B cell (primary cell): ENCODE data around the gene BCL2.

Experiments used
- EZH2 ChIP-seq: IDR thresholded peaks from 2 replicates; pipeline ENCODE4 v1.6.1; 2012; ENCODE audit warnings: borderline replicate concordance, low read depth, mild to moderate bottlenecking, moderate library complexity, low read length; ENCODE audit not compliant: insufficient read depth, poor library complexity, severe bottlenecking
- TF ChIP-seq, protein P1 (sequence below): fragments of 200-600 bp; IDR thresholded peaks from one replicate; pipeline ENCODE4 v1.8.0; 2022; ENCODE audit warnings: antibody characterized with exemption, mild to moderate bottlenecking

DNA sequence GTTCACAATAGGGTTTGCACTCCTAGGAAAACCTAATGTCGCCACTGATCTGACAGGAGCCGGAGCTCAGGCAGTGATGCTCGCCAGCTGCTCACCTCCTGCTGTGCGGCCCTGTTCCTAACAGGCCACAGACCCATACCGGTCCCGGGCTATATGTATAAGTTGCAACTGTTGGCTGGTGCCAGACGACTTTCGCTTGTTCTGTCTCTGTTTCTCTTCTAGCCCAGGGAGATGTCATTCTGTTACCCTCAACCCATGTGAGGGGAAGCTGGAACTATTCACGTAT lies 170.3 kb downstream of the BCL2 start:
- TF ChIP-seq, protein P1, sequence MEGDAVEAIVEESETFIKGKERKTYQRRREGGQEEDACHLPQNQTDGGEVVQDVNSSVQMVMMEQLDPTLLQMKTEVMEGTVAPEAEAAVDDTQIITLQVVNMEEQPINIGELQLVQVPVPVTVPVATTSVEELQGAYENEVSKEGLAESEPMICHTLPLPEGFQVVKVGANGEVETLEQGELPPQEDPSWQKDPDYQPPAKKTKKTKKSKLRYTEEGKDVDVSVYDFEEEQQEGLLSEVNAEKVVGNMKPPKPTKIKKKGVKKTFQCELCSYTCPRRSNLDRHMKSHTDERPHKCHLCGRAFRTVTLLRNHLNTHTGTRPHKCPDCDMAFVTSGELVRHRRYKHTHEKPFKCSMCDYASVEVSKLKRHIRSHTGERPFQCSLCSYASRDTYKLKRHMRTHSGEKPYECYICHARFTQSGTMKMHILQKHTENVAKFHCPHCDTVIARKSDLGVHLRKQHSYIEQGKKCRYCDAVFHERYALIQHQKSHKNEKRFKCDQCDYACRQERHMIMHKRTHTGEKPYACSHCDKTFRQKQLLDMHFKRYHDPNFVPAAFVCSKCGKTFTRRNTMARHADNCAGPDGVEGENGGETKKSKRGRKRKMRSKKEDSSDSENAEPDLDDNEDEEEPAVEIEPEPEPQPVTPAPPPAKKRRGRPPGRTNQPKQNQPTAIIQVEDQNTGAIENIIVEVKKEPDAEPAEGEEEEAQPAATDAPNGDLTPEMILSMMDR, result no peak
- no peak for TF ChIP-seq EZH2
